Body of pancreas (tissue), 4 donors: Measurements from ENCODE around the gene SLC39A8.

Experiments used
- POLR2A ChIP-seq, 3 donors: fragments of 450-650 bp; IDR thresholded peaks; one replicate each; pipeline ENCODE4 v1.6.1; 2016; ENCODE audit warnings: antibody characterized with exemption in 3 of 3, mild to moderate bottlenecking in 2 of 3
- TF ChIP-seq, protein P1 (sequence below), 7 experiments: fragments of 450-650 bp in 4 of 7; fragments of 200-600 bp in 3 of 7; sonication (generic) in 3 of 7; IDR thresholded peaks; one replicate each; pipeline ENCODE4 v1.5.1; 2016 to 2019; ENCODE audit warnings: antibody characterized with exemption in 7 of 7

DNA sequence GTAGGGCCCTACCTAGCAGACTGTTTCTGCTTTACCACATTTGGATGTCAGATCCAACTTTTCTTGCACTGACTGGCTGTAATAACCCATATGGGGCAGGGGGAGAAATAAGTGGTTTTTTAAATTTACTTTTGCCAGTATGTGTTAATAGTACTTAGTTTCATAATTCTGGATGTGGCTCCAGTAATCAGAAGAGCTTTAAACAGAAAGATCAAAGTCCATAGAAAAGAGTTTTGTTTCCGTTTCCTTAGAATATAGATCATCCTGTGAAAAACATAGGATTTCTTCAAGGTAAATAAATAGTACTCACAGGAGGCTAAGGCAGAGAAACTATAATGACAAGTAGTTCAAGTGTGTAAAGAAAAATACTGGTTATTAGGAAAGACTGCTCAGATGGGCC is 85.6 kb downstream of the SLC39A8 start:
- TF ChIP-seq POLR2A (IDR thresholded peaks at IDR 0.05), result no peak
- TF ChIP-seq, protein P1, sequence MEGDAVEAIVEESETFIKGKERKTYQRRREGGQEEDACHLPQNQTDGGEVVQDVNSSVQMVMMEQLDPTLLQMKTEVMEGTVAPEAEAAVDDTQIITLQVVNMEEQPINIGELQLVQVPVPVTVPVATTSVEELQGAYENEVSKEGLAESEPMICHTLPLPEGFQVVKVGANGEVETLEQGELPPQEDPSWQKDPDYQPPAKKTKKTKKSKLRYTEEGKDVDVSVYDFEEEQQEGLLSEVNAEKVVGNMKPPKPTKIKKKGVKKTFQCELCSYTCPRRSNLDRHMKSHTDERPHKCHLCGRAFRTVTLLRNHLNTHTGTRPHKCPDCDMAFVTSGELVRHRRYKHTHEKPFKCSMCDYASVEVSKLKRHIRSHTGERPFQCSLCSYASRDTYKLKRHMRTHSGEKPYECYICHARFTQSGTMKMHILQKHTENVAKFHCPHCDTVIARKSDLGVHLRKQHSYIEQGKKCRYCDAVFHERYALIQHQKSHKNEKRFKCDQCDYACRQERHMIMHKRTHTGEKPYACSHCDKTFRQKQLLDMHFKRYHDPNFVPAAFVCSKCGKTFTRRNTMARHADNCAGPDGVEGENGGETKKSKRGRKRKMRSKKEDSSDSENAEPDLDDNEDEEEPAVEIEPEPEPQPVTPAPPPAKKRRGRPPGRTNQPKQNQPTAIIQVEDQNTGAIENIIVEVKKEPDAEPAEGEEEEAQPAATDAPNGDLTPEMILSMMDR (IDR thresholded peaks at IDR 0.05), result no peak
